A549 (cell line): ENCODE results near the gene UBA3. TPM values are rescaled to one million over a fixed set of nuclear protein-coding genes. Genes with fewer than 3 reads are reported as not detected.
A peak's percentile ranks its signal among the peaks of the same experiment; 100 is the strongest.

Experiments
- ATAC-seq, 2 experiments: fragments of 200-7000 bp in 1 of 2; fragments of >200 bp in 1 of 2; cut with Nextera tagmentation in 1 of 2; cut with Tn5 transposase in 1 of 2; 3 replicates each; pipeline versions ENCODE4 v1.8.0 to v1.9.1; 2018 to 2020; ENCODE audit warnings: mild to moderate bottlenecking in 1 of 2, moderate library complexity in 1 of 2
- CTCF ChIA-PET: fragments of 300-600 bp; sonication (Branson Sonifier 250); formaldehyde crosslinking; extraction: SDS; loops from one replicate; lab custom pipeline; 2021; ENCODE audit warnings: antibody characterized with exemption, inconsistent platforms; lab: Yijun Ruan, JAX
- POLR2A ChIA-PET: fragments of 350-600 bp; formaldehyde crosslinking; extraction: SDS; loops from one replicate; lab custom pipeline; 2021; ENCODE audit warnings: antibody characterized with exemption, inconsistent platforms; lab: Yijun Ruan, JAX
- DNase-seq, 2 experiments: peaks; one replicate each; pipeline versions ENCODE4 v3.0.0 to v3.0.0-alpha.2; 2011 to 2016; ENCODE audit warnings: low read depth in 1 of 2, low spot score in 1 of 2
- FAIRE-seq: peaks from 2 replicates; lab custom pipeline; 2011; peaks lifted over from hg19 to GRCh38; lab: Jason Lieb, UNC
- H3K27ac ChIP-seq, 2 experiments: fragments of >200 bp; sonication (Bioruptor Twin); formaldehyde crosslinking; 3 replicates each; pipeline ENCODE4 v1.5.1; 2016 to 2017
- H3K4me1 ChIP-seq: fragments of >200 bp; sonication (Bioruptor Twin); formaldehyde crosslinking; 3 replicates; pipeline ENCODE4 v1.6.1; 2016
- H3K4me2 ChIP-seq: fragments of >200 bp; sonication (Bioruptor Twin); formaldehyde crosslinking; 3 replicates; pipeline ENCODE4 v1.6.1; 2016
- H3K4me3 ChIP-seq: fragments of >200 bp; sonication (Bioruptor Twin); formaldehyde crosslinking; 3 replicates; pipeline ENCODE4 v1.5.1; 2016
- H3K9me3 ChIP-seq: fragments of >200 bp; sonication (Bioruptor Twin); formaldehyde crosslinking; 3 replicates; pipeline ENCODE4 v1.6.1; 2016
- BHLHE40 ChIP-seq: IDR thresholded peaks from 2 replicates; pipeline ENCODE4 v1.6.1; 2012; ENCODE audit warnings: low read depth, low read length, inconsistent platforms
- CEBPB ChIP-seq, 2 experiments: fragments of >200 bp in 1 of 2; sonication (Bioruptor Twin) in 1 of 2; formaldehyde crosslinking in 1 of 2; IDR thresholded peaks; 2 replicates each; pipeline ENCODE4 v1.6.1; 2012 to 2016
- EHMT2 ChIP-seq: fragments of 200-600 bp; sonication (generic); IDR thresholded peaks from 2 replicates; pipeline ENCODE4 v1.6.1; 2016; ENCODE audit warnings: antibody characterized with exemption, low read depth, mild to moderate bottlenecking, moderate library complexity
- HEYL ChIP-seq: fragments of 250-450 bp; sonication (Bioruptor Pico); IDR thresholded peaks from 2 replicates; pipeline ENCODE4 v1.8.0; 2021; ENCODE audit warnings: mild to moderate bottlenecking, moderate library complexity
- HOXA7 ChIP-seq: fragments of 250-450 bp; sonication (Bioruptor Pico); IDR thresholded peaks from 2 replicates; pipeline ENCODE4 v1.5.0; 2020; ENCODE audit warnings: mild to moderate bottlenecking, moderate library complexity
- KDM1A ChIP-seq: fragments of 200-600 bp; sonication (generic); IDR thresholded peaks from 2 replicates; pipeline ENCODE4 v1.6.1; 2016; ENCODE audit warnings: low read depth, mild to moderate bottlenecking
- KDM5A ChIP-seq: fragments of 200-600 bp; sonication (generic); IDR thresholded peaks from 2 replicates; pipeline ENCODE4 v1.6.1; 2016; ENCODE audit warnings: antibody characterized with exemption, mild to moderate bottlenecking
- MAFK ChIP-seq: fragments of 450-650 bp; IDR thresholded peaks from 2 replicates; pipeline ENCODE4 v1.6.1; 2014; ENCODE audit not compliant: partially characterized antibody
- MYC ChIP-seq: IDR thresholded peaks from 2 replicates; pipeline ENCODE4 v1.6.1; 2012; ENCODE audit warnings: mild to moderate bottlenecking, inconsistent platforms, low read length, improper control_type of control experiment, borderline replicate concordance
- NPAS2 ChIP-seq: fragments of 250-450 bp; sonication (Bioruptor Pico); IDR thresholded peaks from 2 replicates; pipeline ENCODE4 v1.8.0; 2022; ENCODE audit warnings: mild to moderate bottlenecking, moderate library complexity, borderline replicate concordance
- POLR2A ChIP-seq: IDR thresholded peaks from 2 replicates; pipeline ENCODE4 v1.6.1; 2012; ENCODE audit warnings: mild to moderate bottlenecking, low read length
- RAD21 ChIP-seq, 2 experiments: fragments of >200 bp in 1 of 2; sonication (Bioruptor Twin) in 1 of 2; formaldehyde crosslinking in 1 of 2; IDR thresholded peaks in 1 of 2; conservative IDR thresholded peaks in 1 of 2; 2 replicates in 1 of 2; 3 replicates in 1 of 2; pipeline ENCODE4 v1.6.1; 2012 to 2018; ENCODE audit warnings: inconsistent platforms in 1 of 2
- RARB ChIP-seq: fragments of 250-450 bp; sonication (Bioruptor Pico); IDR thresholded peaks from 2 replicates; pipeline ENCODE4 v1.8.0; 2021; ENCODE audit warnings: mild to moderate bottlenecking, moderate library complexity
- RNF2 ChIP-seq: fragments of 200-600 bp; sonication (generic); IDR thresholded peaks from 2 replicates; pipeline ENCODE4 v1.6.1; 2016; ENCODE audit warnings: low read depth, mild to moderate bottlenecking, antibody characterized with exemption, moderate library complexity, borderline replicate concordance
- SMC3 ChIP-seq: fragments of >200 bp; sonication (Bioruptor Twin); formaldehyde crosslinking; IDR thresholded peaks from 3 replicates; pipeline ENCODE4 v1.6.1; 2018; ENCODE audit warnings: inconsistent platforms
- SREBF2 ChIP-seq: fragments of 450-650 bp; IDR thresholded peaks from 2 replicates; pipeline ENCODE4 v1.6.1; 2014; ENCODE audit warnings: mild to moderate bottlenecking, moderate library complexity
- TP53 ChIP-seq: fragments of 250-450 bp; sonication (Bioruptor Pico); IDR thresholded peaks from 2 replicates; pipeline ENCODE4 v1.5.0; 2021; ENCODE audit warnings: mild to moderate bottlenecking, moderate library complexity
- ZNF302 ChIP-seq: fragments of 250-450 bp; sonication (Bioruptor Pico); IDR thresholded peaks from 2 replicates; pipeline ENCODE4 v1.9.0; 2021; ENCODE audit warnings: inconsistent platforms, mild to moderate bottlenecking, moderate library complexity
- WGBS: methylation state at CpG from one replicate; pipeline ENCODE4 v1.1.6; 2017; ENCODE audit errors: missing lambda C conversion rate; 5-methylcytosine and 5-hydroxymethylcytosine counted together
- polyA plus RNA-seq, 4 experiments: library from polyadenylated mRNA; depleted of rRNA in 3 of 4; stranded (reverse); fragments of >200 nt; fragmentation: RNase III in 1 of 4; extraction: RNeasy Plus Mini Kit Qiagen cat#74134 plus additional on column Dnase treatment in 1 of 4; gene quantifications; 2 replicates in 3 of 4; 3 replicates in 1 of 4; pipeline ENCODE4 v1.2.3, GENCODE V29; 2011 to 2017
- TF ChIP-seq, protein P1 (sequence below): IDR thresholded peaks from 2 replicates; pipeline ENCODE4 v1.6.1; 2012
- TF ChIP-seq, protein P2 (sequence below): fragments of 150-350 bp; IDR thresholded peaks from 2 replicates; pipeline ENCODE4 v1.6.1; 2014; ENCODE audit warnings: low read depth, mild to moderate bottlenecking, low read length
- TF ChIP-seq, protein P3 (sequence below): fragments of >200 bp; sonication (Bioruptor Twin); formaldehyde crosslinking; IDR thresholded peaks from 3 replicates; pipeline ENCODE4 v1.5.1; 2016

The UBA3 gene
- polyA plus RNA-seq, 2 of the 4 experiments (the other 2 are of a cell fraction), result 50.0 to 62.7 TPM

DNA sequence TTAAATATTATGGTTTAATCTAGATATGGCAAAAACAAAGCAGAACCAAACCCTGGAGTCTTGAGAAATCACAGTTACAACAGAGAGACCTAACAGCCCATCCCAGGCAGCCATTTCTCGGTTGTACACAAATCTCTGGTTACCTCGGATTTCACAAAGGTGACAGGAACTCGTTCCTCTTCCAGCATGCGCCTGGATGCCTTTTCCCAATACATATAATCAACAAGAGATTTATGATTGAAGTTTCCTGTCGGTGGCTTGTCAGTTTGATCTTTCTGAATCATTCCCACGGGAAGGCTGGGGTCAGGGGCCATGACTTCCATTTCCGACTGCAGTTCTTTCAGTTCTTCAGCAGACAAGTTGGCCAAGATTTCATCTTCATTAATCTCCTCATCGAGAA lies 41.8 kb upstream of the UBA3 start:
- FAIRE-seq (no peak), DNase-seq (no peak), ATAC-seq (no peak)
- no peak overlapping the region for H3K4me3 ChIP-seq
- no peak overlapping the region for H3K27ac ChIP-seq
- no peaks in the 10 kb centered on the region for H3K9me3 ChIP-seq
- ChIA-PET POLR2A (interaction anchor here (0.5 kb wide), 1 partner anchor 14 kb away, joined by 4 read pairs; no protein-coding TSS in a partner anchor), CTCF (interaction anchor here (0.6 to 7.5 kb wide), 13 partner anchors 33 to 745 kb away, joined by 3 to 49 read pairs (median 6); no protein-coding TSS in a partner anchor)
- WGBS, result 51% methylated on average over 8 of the region's 8 CpGs
- no peak overlapping the region for H3K4me2 ChIP-seq
- no peaks in the 10 kb centered on the region for H3K4me1 ChIP-seq
- no peak for TF ChIP-seq POLR2A
- TF ChIP-seq, protein P1, sequence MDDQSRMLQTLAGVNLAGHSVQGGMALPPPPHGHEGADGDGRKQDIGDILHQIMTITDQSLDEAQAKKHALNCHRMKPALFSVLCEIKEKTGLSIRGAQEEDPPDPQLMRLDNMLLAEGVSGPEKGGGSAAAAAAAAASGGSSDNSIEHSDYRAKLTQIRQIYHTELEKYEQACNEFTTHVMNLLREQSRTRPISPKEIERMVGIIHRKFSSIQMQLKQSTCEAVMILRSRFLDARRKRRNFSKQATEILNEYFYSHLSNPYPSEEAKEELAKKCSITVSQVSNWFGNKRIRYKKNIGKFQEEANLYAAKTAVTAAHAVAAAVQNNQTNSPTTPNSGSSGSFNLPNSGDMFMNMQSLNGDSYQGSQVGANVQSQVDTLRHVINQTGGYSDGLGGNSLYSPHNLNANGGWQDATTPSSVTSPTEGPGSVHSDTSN, result no peak
- TF ChIP-seq MYC, result no peak

DNA sequence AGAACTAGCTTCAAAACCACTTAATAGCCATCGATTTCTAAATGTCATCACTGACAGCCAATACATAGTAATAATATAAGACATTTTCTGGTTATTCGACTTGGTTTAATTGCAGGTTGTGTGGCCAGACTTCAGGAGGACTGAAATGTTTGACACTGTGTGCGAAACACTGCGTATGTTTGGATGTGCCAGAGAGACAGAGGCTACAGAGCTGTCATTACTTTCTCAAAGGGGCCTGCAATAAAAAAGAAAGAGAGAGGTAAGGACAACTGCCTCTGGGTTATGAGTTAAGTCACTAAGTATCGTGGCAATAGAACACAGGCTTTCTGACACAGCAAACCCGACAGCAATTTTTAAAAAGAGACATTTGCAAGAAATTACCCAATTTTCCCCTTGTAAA lies 41.3 kb upstream of the UBA3 start:
- no peak overlapping the region for H3K27ac ChIP-seq
- H3K4me2 ChIP-seq, result no peak overlapping the region
- ATAC-seq (no peak), DNase-seq (no peak), FAIRE-seq (no peak)
- TF ChIP-seq KDM5A (no peak), TP53 (CRISPR knock-in tag) (no peak), CEBPB (IDR thresholded peaks at IDR 0.05) (no peak), SREBF2 (no peak), EHMT2 (no peak), HEYL (no peak), RAD21 (conservative IDR thresholded peaks at IDR 0.05 in 1 of 2, IDR thresholded peaks at IDR 0.05 in 1 of 2) (no peak), KDM1A (no peak), MAFK (no peak), SMC3 (no peak), RARB (CRISPR knock-in tag) (no peak), NPAS2 (CRISPR knock-in tag) (no peak), RNF2 (no peak), ZNF302 (no peak), BHLHE40 (no peak)
- TF ChIP-seq, protein P1, result no peak
- TF ChIP-seq, protein P2, sequence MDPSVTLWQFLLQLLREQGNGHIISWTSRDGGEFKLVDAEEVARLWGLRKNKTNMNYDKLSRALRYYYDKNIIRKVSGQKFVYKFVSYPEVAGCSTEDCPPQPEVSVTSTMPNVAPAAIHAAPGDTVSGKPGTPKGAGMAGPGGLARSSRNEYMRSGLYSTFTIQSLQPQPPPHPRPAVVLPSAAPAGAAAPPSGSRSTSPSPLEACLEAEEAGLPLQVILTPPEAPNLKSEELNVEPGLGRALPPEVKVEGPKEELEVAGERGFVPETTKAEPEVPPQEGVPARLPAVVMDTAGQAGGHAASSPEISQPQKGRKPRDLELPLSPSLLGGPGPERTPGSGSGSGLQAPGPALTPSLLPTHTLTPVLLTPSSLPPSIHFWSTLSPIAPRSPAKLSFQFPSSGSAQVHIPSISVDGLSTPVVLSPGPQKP, result no peak
- H3K4me1 ChIP-seq, result no peaks in the 10 kb centered on the region
- POLR2A ChIA-PET, result no interaction called here
- H3K9me3 ChIP-seq, result no peaks in the 10 kb centered on the region
- CTCF ChIA-PET, result interaction anchor here (0.6 to 7.5 kb wide), 27 partner anchors 8 to 745 kb away, joined by 3 to 49 read pairs (median 4); no protein-coding TSS in a partner anchor
- no peak overlapping the region for H3K4me3 ChIP-seq
- WGBS, result 63% methylated on average over 6 of the region's 6 CpGs

DNA sequence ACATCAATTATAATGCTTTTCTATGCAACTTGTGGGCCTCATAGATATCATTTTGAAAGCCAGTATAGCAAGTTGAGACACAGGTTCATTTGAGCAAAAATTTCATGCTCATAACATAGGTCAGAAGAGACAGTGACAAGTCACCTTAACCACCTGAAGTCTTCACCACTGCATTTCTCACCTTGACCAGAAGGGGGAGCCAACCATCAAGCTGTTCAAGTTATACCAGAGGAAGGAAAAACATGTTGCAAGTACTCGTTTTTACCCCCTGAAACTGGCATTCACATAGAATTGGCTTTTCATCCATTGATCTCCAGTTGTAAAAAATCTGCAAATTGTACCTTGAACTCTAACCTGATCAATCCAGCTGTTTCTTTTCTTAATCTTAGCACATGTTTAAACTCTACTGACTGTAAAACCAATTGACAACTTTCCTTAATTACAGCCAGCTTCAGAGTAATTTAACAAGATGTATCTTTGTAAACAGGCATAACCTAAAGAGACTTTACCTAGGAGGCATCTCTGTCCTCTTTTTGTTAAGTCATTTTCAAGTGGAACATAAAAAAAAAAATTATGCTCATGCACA lies 40.8 kb upstream of the UBA3 start:
- ChIA-PET POLR2A (no interaction called here), CTCF (interaction anchor here (0.6 to 7.5 kb wide), 29 partner anchors 8 to 746 kb away, joined by 3 to 49 read pairs (median 4); no protein-coding TSS in a partner anchor)
- Histone ChIP-seq H3K4me1 (no peaks in the 10 kb centered on the region), H3K4me2 (0 out of 3 replicates have a peak overlapping the region, but pooled peaks have one; percentile 5), H3K4me3 (no peak overlapping the region), H3K9me3 (no peaks in the 10 kb centered on the region), H3K27ac (no peak overlapping the region)
- ATAC-seq (peak; percentile 64 to 84; a peak in 5 of 6 replicates), DNase-seq (peak; percentile 21 to 85), FAIRE-seq (no peak)
- TF ChIP-seq SMC3 (peak; percentile 70), RAD21 (conservative IDR thresholded peaks at IDR 0.05 in 1 of 2, IDR thresholded peaks at IDR 0.05 in 1 of 2) (peak; percentile 72 to 79), SREBF2 (no peak), HOXA7 (CRISPR knock-in tag) (no peak)
- TF ChIP-seq, protein P3, sequence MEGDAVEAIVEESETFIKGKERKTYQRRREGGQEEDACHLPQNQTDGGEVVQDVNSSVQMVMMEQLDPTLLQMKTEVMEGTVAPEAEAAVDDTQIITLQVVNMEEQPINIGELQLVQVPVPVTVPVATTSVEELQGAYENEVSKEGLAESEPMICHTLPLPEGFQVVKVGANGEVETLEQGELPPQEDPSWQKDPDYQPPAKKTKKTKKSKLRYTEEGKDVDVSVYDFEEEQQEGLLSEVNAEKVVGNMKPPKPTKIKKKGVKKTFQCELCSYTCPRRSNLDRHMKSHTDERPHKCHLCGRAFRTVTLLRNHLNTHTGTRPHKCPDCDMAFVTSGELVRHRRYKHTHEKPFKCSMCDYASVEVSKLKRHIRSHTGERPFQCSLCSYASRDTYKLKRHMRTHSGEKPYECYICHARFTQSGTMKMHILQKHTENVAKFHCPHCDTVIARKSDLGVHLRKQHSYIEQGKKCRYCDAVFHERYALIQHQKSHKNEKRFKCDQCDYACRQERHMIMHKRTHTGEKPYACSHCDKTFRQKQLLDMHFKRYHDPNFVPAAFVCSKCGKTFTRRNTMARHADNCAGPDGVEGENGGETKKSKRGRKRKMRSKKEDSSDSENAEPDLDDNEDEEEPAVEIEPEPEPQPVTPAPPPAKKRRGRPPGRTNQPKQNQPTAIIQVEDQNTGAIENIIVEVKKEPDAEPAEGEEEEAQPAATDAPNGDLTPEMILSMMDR, result peak; percentile 79
- 0% methylated on average over 1 of the region's 1 CpG for WGBS
